HEK293 (cell line): ENCODE data around the gene CEP57L1.

Experiments used
- CTCF ChIA-PET: fragments of 350-600 bp; formaldehyde crosslinking; extraction: SDS; loops from one replicate; lab custom pipeline; 2021; ENCODE audit warnings: antibody characterized with exemption; lab: Yijun Ruan, JAX
- POLR2A ChIA-PET: fragments of 300-600 bp; formaldehyde crosslinking; extraction: SDS; loops from one replicate; lab custom pipeline; 2020; ENCODE audit warnings: antibody characterized with exemption, inconsistent platforms; lab: Yijun Ruan, JAX
- H3K27ac ChIP-seq: fragments of 200-500 bp; sonication (Bioruptor generic); 2 replicates; pipeline ENCODE4 v1.5.1; 2014; ENCODE audit warnings: low read depth, low read length, control low read depth, inconsistent platforms; ENCODE audit errors: extremely low read depth
- H3K36me3 ChIP-seq, 2 experiments: fragments of 200-500 bp in 1 of 2; sonication (Bioruptor generic) in 1 of 2; 1 replicate in 1 of 2; 2 replicates in 1 of 2; pipeline ENCODE4 v1.5.1; 2014 to 2017; ENCODE audit warnings: inconsistent platforms in 2 of 2, low read length in 2 of 2; ENCODE audit not compliant: control insufficient read depth in 2 of 2, insufficient read depth in 1 of 2
- H3K4me1 ChIP-seq: fragments of 200-500 bp; sonication (Bioruptor generic); 2 replicates; pipeline ENCODE4 v1.5.1; 2014; ENCODE audit warnings: mild to moderate bottlenecking, low read length, inconsistent platforms; ENCODE audit not compliant: control insufficient read depth, insufficient read depth
- H3K4me3 ChIP-seq: 2 replicates; pipeline ENCODE4 v1.5.1; 2011; ENCODE audit warnings: low read depth, mild to moderate bottlenecking, control low read depth, low read length, moderate library complexity
- H3K9me3 ChIP-seq: fragments of 200-500 bp; sonication (Bioruptor generic); 2 replicates; pipeline ENCODE4 v1.5.1; 2014; ENCODE audit warnings: low read depth, low read length, inconsistent platforms; ENCODE audit not compliant: control insufficient read depth, insufficient read depth
- ATF2 ChIP-seq: fragments of 450-650 bp; formaldehyde crosslinking; IDR thresholded peaks from 2 replicates; pipeline ENCODE4 v1.5.1; 2016; ENCODE audit warnings: missing biosample characterization, missing genetic modification characterization, low read depth
- FEZF1 ChIP-seq: fragments of 450-650 bp; formaldehyde crosslinking; IDR thresholded peaks from 2 replicates; pipeline ENCODE4 v1.5.1; 2016; ENCODE audit warnings: missing biosample characterization, missing genetic modification characterization
- IKZF3 ChIP-seq: fragments of 450-650 bp; IDR thresholded peaks from 2 replicates; pipeline ENCODE4 v1.5.0; 2018; ENCODE audit warnings: missing biosample characterization, mild to moderate bottlenecking, missing genetic modification characterization, moderate library complexity
- MEIS1 ChIP-seq: sonication (generic); formaldehyde crosslinking; IDR thresholded peaks from 2 replicates; pipeline ENCODE4 v1.8.1; 2022; ENCODE audit warnings: missing genetic modification reagents, mild to moderate bottlenecking, borderline replicate concordance
- MYNN ChIP-seq: fragments of 450-650 bp; formaldehyde crosslinking; IDR thresholded peaks from 2 replicates; pipeline ENCODE4 v1.5.1; 2016; ENCODE audit warnings: missing biosample characterization, missing genetic modification characterization, borderline replicate concordance
- SP2 ChIP-seq: fragments of 450-650 bp; formaldehyde crosslinking; IDR thresholded peaks from 2 replicates; pipeline ENCODE4 v1.5.1; 2016; ENCODE audit warnings: missing biosample characterization, missing genetic modification characterization
- TSHZ1 ChIP-seq: fragments of 450-650 bp; formaldehyde crosslinking; IDR thresholded peaks from 2 replicates; pipeline ENCODE4 v1.5.1; 2016; ENCODE audit warnings: missing biosample characterization, missing genetic modification characterization, borderline replicate concordance
- ZBTB48 ChIP-seq: fragments of 450-650 bp; formaldehyde crosslinking; IDR thresholded peaks from 2 replicates; pipeline ENCODE4 v1.5.1; 2016; ENCODE audit warnings: missing biosample characterization, missing genetic modification characterization
- ZFP3 ChIP-seq: fragments of 450-650 bp; formaldehyde crosslinking; IDR thresholded peaks from 2 replicates; pipeline ENCODE4 v1.5.1; 2016; ENCODE audit warnings: low read depth, missing biosample characterization, missing genetic modification characterization
- ZIC2 ChIP-seq: fragments of 450-650 bp; formaldehyde crosslinking; IDR thresholded peaks from 2 replicates; pipeline ENCODE4 v1.5.1; 2016; ENCODE audit warnings: missing biosample characterization, missing genetic modification characterization
- ZNF133 ChIP-seq: fragments of 450-650 bp; formaldehyde crosslinking; IDR thresholded peaks from 2 replicates; pipeline ENCODE4 v1.5.1; 2016; ENCODE audit warnings: missing biosample characterization, missing genetic modification characterization
- ZNF157 ChIP-seq: fragments of 450-650 bp; formaldehyde crosslinking; IDR thresholded peaks from 2 replicates; pipeline ENCODE4 v1.5.1; 2016; ENCODE audit warnings: missing biosample characterization, missing genetic modification characterization
- ZNF202 ChIP-seq: fragments of 450-650 bp; formaldehyde crosslinking; IDR thresholded peaks from 2 replicates; pipeline ENCODE4 v1.5.1; 2016; ENCODE audit warnings: missing biosample characterization, missing genetic modification characterization, borderline replicate concordance
- ZNF280D ChIP-seq: fragments of 450-650 bp; formaldehyde crosslinking; IDR thresholded peaks from 2 replicates; pipeline ENCODE4 v1.5.1; 2016; ENCODE audit warnings: missing biosample characterization, missing genetic modification characterization
- ZNF473 ChIP-seq: fragments of 450-650 bp; formaldehyde crosslinking; IDR thresholded peaks from 2 replicates; pipeline ENCODE4 v1.5.1; 2017; ENCODE audit warnings: missing biosample characterization, missing genetic modification characterization
- ZNF510 ChIP-seq: fragments of 450-650 bp; formaldehyde crosslinking; IDR thresholded peaks from 2 replicates; pipeline ENCODE4 v1.5.1; 2018; ENCODE audit warnings: mild to moderate bottlenecking, missing genetic modification characterization, missing biosample characterization; ENCODE audit not compliant: insufficient replicate concordance
- ZNF521 ChIP-seq: fragments of 450-650 bp; formaldehyde crosslinking; IDR thresholded peaks from 2 replicates; pipeline ENCODE4 v1.5.1; 2017; ENCODE audit warnings: missing biosample characterization, mild to moderate bottlenecking, missing genetic modification characterization
- ZNF610 ChIP-seq: fragments of 450-650 bp; formaldehyde crosslinking; IDR thresholded peaks from 2 replicates; pipeline ENCODE4 v1.5.1; 2016; ENCODE audit warnings: missing biosample characterization, missing genetic modification characterization, borderline replicate concordance
- ZNF621 ChIP-seq: fragments of 450-650 bp; formaldehyde crosslinking; IDR thresholded peaks from 2 replicates; pipeline ENCODE4 v1.5.1; 2017; ENCODE audit warnings: missing biosample characterization, missing genetic modification characterization
- ZNF624 ChIP-seq: fragments of 450-650 bp; formaldehyde crosslinking; IDR thresholded peaks from 2 replicates; pipeline ENCODE4 v1.5.1; 2017; ENCODE audit warnings: missing biosample characterization, missing genetic modification characterization
- ZNF670 ChIP-seq: fragments of 450-650 bp; formaldehyde crosslinking; IDR thresholded peaks from 2 replicates; pipeline ENCODE4 v1.5.1; 2016; ENCODE audit warnings: missing biosample characterization, missing genetic modification characterization, low read depth

Gene CEP57L1

GRCh38 chr6:109194880-109195279 is 99.6 kb downstream of the CEP57L1 start:
- CTCF ChIA-PET = interaction anchor here (0.5 to 4.6 kb wide), 3 partner anchors 11 to 188 kb away, joined by 3 to 19 read pairs (median 4); no protein-coding TSS in a partner anchor

GRCh38 chr6:109197061-109197460 is 101.8 kb downstream of the CEP57L1 start:
- POLR2A ChIA-PET = no interaction called here
- Histone ChIP-seq H3K9me3 (no peaks in the 10 kb centered on the region), H3K4me1 (no peaks in the 10 kb centered on the region), H3K27ac (no peak overlapping the region), H3K36me3 (no peaks in the 10 kb centered on the region), H3K4me3 (no peak overlapping the region)
- TF ChIP-seq MYNN (tag by site-specific recombination) (no peak), ZNF521 (no peak), ZNF624 (tag by site-specific recombination) (no peak), ZNF670 (no peak), ZIC2 (tag by site-specific recombination) (no peak), ZFP3 (tag by site-specific recombination) (no peak), ZNF280D (tag by site-specific recombination) (no peak), MEIS1 (CRISPR knock-in tag) (no peak), ZNF510 (tag by site-specific recombination) (no peak), ZNF621 (tag by site-specific recombination) (no peak), ZNF157 (no peak), ZNF133 (tag by site-specific recombination) (no peak), ZNF473 (tag by site-specific recombination) (no peak), IKZF3 (tag by site-specific recombination) (no peak), FEZF1 (tag by site-specific recombination) (no peak), ZBTB48 (tag by site-specific recombination) (no peak), TSHZ1 (tag by site-specific recombination) (no peak), ATF2 (tag by site-specific recombination) (no peak), ZNF202 (tag by site-specific recombination) (no peak)
- CTCF ChIA-PET = interaction anchor here (0.6 to 4.6 kb wide), 3 partner anchors 9 to 331 kb away, joined by 3 to 19 read pairs (median 10); no protein-coding TSS in a partner anchor

More at GRCh38 chr6:109194880-109195279, 99.6 kb downstream of the CEP57L1 start:
- no peaks in the 10 kb centered on the region for H3K9me3 ChIP-seq
- POLR2A ChIA-PET = no interaction called here
- H3K36me3 ChIP-seq = no peaks in the 10 kb centered on the region
- H3K27ac ChIP-seq = no peak overlapping the region
- TF ChIP-seq SP2 (tag by site-specific recombination) (no peak), ZNF610 (tag by site-specific recombination) (no peak)
- H3K4me3 ChIP-seq = no peak overlapping the region
- no peaks in the 10 kb centered on the region for H3K4me1 ChIP-seq
